Caco-2 (cell line): ENCODE results near the gene UBR3. TPM values are rescaled to one million over a fixed set of nuclear protein-coding genes. Genes with fewer than 3 reads are reported as not detected.

Experiments
- BruUV-seq: library from RNA; stranded (reverse); fragments of 400-500 nt; replicated peaks from 2 replicates; lab custom pipeline; 2021; lab: Mats Ljungman, UMichigan
- CTCF ChIA-PET: fragments of 300-600 bp; sonication (Branson Sonifier 250); formaldehyde crosslinking; loops from one replicate; lab custom pipeline; 2022; ENCODE audit warnings: antibody characterized with exemption; lab: Charles Lee
- POLR2A ChIA-PET: fragments of 300-600 bp; sonication (Branson Sonifier 250); formaldehyde crosslinking; loops from one replicate; lab custom pipeline; 2022; ENCODE audit warnings: antibody characterized with exemption; lab: Charles Lee
- DNase-seq, 2 experiments: peaks; one replicate each; pipeline versions ENCODE4 v3.0.0 to v3.0.0-alpha.2; 2020 to 2022
- H3K27me3 ChIP-seq: replicated peaks from 2 replicates; pipeline ENCODE4 v1.6.0; 2011; ENCODE audit warnings: low read length; ENCODE audit not compliant: control insufficient read depth, insufficient read depth
- H3K36me3 ChIP-seq: 2 replicates; pipeline ENCODE4 v1.5.1; 2011; ENCODE audit warnings: low read length; ENCODE audit not compliant: control insufficient read depth, insufficient read depth
- H3K4me1 ChIP-seq: fragments of 250-450 bp; sonication (Bioruptor Pico); 2 replicates; pipeline ENCODE4 v1.5.1; 2020; ENCODE audit warnings: mild to moderate bottlenecking
- H3K4me3 ChIP-seq: 2 replicates; pipeline ENCODE4 v1.5.1; 2011; ENCODE audit warnings: low read depth, mild to moderate bottlenecking, control low read depth, low read length
- H3K9me3 ChIP-seq: fragments of 250-450 bp; sonication (Bioruptor Pico); 2 replicates; pipeline ENCODE4 v1.5.1; 2020; ENCODE audit warnings: mild to moderate bottlenecking, moderate library complexity
- H3K27ac Mint-ChIP-seq: one replicate; pipeline ENCODE4 v1.8.0; 2022; ENCODE audit warnings: mixed read lengths; ENCODE audit not compliant: unreplicated experiment
- H3K27me3 Mint-ChIP-seq: one replicate; pipeline ENCODE4 v1.8.0; 2022; ENCODE audit warnings: mixed read lengths; ENCODE audit not compliant: insufficient read depth, unreplicated experiment
- H3K36me3 Mint-ChIP-seq: one replicate; pipeline ENCODE4 v1.8.0; 2022; ENCODE audit warnings: mild to moderate bottlenecking, mixed read lengths; ENCODE audit not compliant: insufficient read depth, unreplicated experiment
- H3K4me1 Mint-ChIP-seq: one replicate; pipeline ENCODE4 v1.8.0; 2022; ENCODE audit warnings: low read depth, mixed read lengths; ENCODE audit not compliant: unreplicated experiment
- H3K4me3 Mint-ChIP-seq: one replicate; pipeline ENCODE4 v1.8.0; 2022; ENCODE audit warnings: mild to moderate bottlenecking, moderate library complexity, mixed read lengths; ENCODE audit not compliant: unreplicated experiment
- H3K9me3 Mint-ChIP-seq: one replicate; pipeline ENCODE4 v1.8.0; 2022; ENCODE audit warnings: mixed read lengths; ENCODE audit not compliant: unreplicated experiment
- CTCF ChIP-seq, 2 experiments: fragments of 200-600 bp in 1 of 2; IDR thresholded peaks; 1 replicate in 1 of 2; 2 replicates in 1 of 2; pipeline versions ENCODE4 v1.5.1 to v1.8.0; 2011 to 2022; ENCODE audit warnings: antibody characterized with exemption in 1 of 2, control low read depth in 1 of 2, inconsistent platforms in 1 of 2, low read depth in 1 of 2, low read length in 1 of 2, mild to moderate bottlenecking in 1 of 2, moderate library complexity in 1 of 2; ENCODE audit not compliant: insufficient read depth in 1 of 2, severe bottlenecking in 1 of 2, unreplicated experiment in 1 of 2
- intact Hi-C: fragments of 100-400 bp; cut with micrococcal nuclease; formaldehyde crosslinking; loops from one replicate; pipeline ENCODE4 v1.10.0; 2022; ENCODE audit not compliant: unreplicated experiment
- total RNA-seq: library from RNA; stranded (reverse); gene quantifications from 2 replicates; pipeline ENCODE4 v1.2.3, GENCODE V29; 2022

The UBR3 gene
- total RNA-seq, 1 experiment from 2014 or later, result 35.7 TPM

GRCh38 chr2:170044751-170045478 lies 217.7 kb downstream of the UBR3 start:
- H3K4me1 ChIP-seq, result no peaks in the 10 kb centered on the region
- H3K36me3 Mint-ChIP-seq, result no peaks in the 10 kb centered on the region
- intact Hi-C loops, result no loop called here
- no peak overlapping the region for H3K4me3 Mint-ChIP-seq
- no peak overlapping the region for H3K27ac Mint-ChIP-seq
- no peaks in the 10 kb centered on the region for H3K36me3 ChIP-seq
- ChIA-PET POLR2A (no interaction called here), CTCF (no interaction called here)
- BruUV-seq, result no TSS peak
- no peaks in the 10 kb centered on the region for H3K27me3 ChIP-seq
- no peaks in the 10 kb centered on the region for H3K27me3 Mint-ChIP-seq
- no peak for DNase-seq
- H3K4me1 Mint-ChIP-seq, result no peaks in the 10 kb centered on the region
- no peak overlapping the region for H3K4me3 ChIP-seq
- no peaks in the 10 kb centered on the region for H3K9me3 Mint-ChIP-seq
- TF ChIP-seq CTCF (IDR thresholded peaks at IDR 0.05; ENCODE audit: insufficient read depth in 1 of 2, low read depth in 1 of 2, low read length in 1 of 2, severe bottlenecking in 1 of 2, unreplicated experiment in 1 of 2), result no peak
- H3K9me3 ChIP-seq, result no peaks in the 10 kb centered on the region

GRCh38 chr2:170047331-170048065 lies 220.2 kb downstream of the UBR3 start:
- POLR2A ChIA-PET, result no interaction called here
- Mint-ChIP-seq H3K27me3 (no peaks in the 10 kb centered on the region), H3K4me3 (no peak overlapping the region), H3K36me3 (no peaks in the 10 kb centered on the region), H3K27ac (no peak overlapping the region), H3K9me3 (no peaks in the 10 kb centered on the region), H3K4me1 (no peaks in the 10 kb centered on the region)
- Histone ChIP-seq H3K9me3 (no peaks in the 10 kb centered on the region), H3K4me3 (no peak overlapping the region), H3K27me3 (no peaks in the 10 kb centered on the region), H3K4me1 (no peaks in the 10 kb centered on the region), H3K36me3 (no peaks in the 10 kb centered on the region)
- no peak for TF ChIP-seq CTCF (IDR thresholded peaks at IDR 0.05; ENCODE audit: insufficient read depth in 1 of 2, low read depth in 1 of 2, low read length in 1 of 2, severe bottlenecking in 1 of 2, unreplicated experiment in 1 of 2)
- intact Hi-C loops, result no loop called here
- no TSS peak for BruUV-seq
- CTCF ChIA-PET, result no interaction called here
- DNase-seq, result no peak

GRCh38 chr2:170052151-170052550 lies 224.9 kb downstream of the UBR3 start:
- intact Hi-C loops, result no loop called here
- H3K4me1 ChIP-seq, result no peaks in the 10 kb centered on the region
- no peaks in the 10 kb centered on the region for H3K27me3 Mint-ChIP-seq
- H3K27ac Mint-ChIP-seq, result no peak overlapping the region
- no peak overlapping the region for H3K4me3 ChIP-seq
- CTCF ChIA-PET, result no interaction called here
- no peaks in the 10 kb centered on the region for H3K9me3 ChIP-seq
- H3K36me3 Mint-ChIP-seq, result no peaks in the 10 kb centered on the region
- H3K4me3 Mint-ChIP-seq, result no peak overlapping the region
- no peak for DNase-seq
- H3K27me3 ChIP-seq, result no peaks in the 10 kb centered on the region
- no TSS peak for BruUV-seq
- H3K36me3 ChIP-seq, result no peaks in the 10 kb centered on the region
- POLR2A ChIA-PET, result no interaction called here
- TF ChIP-seq CTCF (IDR thresholded peaks at IDR 0.05; ENCODE audit: insufficient read depth in 1 of 2, low read depth in 1 of 2, low read length in 1 of 2, severe bottlenecking in 1 of 2, unreplicated experiment in 1 of 2), result no peak
- H3K4me1 Mint-ChIP-seq, result no peaks in the 10 kb centered on the region
- H3K9me3 Mint-ChIP-seq, result no peaks in the 10 kb centered on the region
